Activated T-cell treated with anti-CD3 and anti-CD28 coated beads, Interleukin-2, amount 50 U/mL, for 1 hour (primary cell): ENCODE results near the gene ITGA8.
"Not testable (repeated sequence)": the region's sequence is repeated elsewhere in the genome, so short reads cannot be mapped to it uniquely, and the experiment has no call there.

ENCODE experiments used
- DNase-seq: peaks from one replicate; pipeline ENCODE4 v3.0.0-alpha.2; 2020

The ITGA8 gene

GRCh38 chr10:15719899-15720634 is at the start of gene ITGA8:
ITGA8 (minus strand) TSS chr10:15719922; CDS start chr10:15719771, 151 bp downstream.
- DNase-seq: no peak

- DNase-seq: no peak
Observed at GRCh38 chr10:15764892-15765454, 45.3 kb upstream of the ITGA8 start.

- DNase-seq: no peak
Observed at GRCh38 chr10:15763006-15763405, 43.3 kb upstream of the ITGA8 start.

GRCh38 chr10:15762239-15762638 is 42.5 kb upstream of the ITGA8 start:
- not testable (repeated sequence) for DNase-seq

DNA sequence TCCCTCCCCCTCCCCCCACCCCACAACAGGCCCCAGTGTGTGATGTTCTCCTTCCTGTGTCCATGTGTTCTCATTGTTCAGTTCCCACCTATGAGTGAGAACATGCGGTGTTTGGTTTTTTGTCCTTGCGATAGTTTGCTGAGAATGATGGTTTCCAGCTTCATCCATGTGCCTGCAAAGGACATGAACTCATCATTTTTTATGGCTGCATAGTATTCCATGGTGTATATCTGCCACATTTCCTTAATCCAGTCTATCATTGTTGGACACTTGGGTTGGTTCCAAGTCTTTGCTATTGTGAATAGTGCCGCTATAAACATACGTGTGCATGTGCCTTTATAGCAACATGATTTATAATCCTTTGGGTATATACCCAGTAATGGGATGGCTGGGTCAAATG is 41.5 kb upstream of the ITGA8 start:
- not testable (repeated sequence) for DNase-seq

DNA sequence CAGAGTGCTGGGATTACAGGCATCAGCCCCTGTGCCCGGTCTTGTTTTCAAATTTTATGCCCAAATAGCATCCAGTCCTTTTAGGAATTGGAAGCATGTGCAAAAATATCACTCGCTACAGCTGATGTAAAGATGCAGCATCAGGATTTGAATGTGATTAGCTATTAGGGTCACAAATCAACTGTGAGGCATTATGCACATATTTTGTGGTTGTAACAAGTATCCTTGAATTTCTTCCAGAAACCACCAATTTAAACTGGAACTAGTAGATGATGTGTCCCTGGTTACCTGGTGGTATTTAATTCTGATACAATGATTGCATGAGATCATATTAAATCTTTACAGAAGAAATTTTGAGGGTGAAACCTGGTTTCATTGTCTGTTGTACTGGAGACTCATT is 41.0 kb upstream of the ITGA8 start:
- no peak for DNase-seq

DNA sequence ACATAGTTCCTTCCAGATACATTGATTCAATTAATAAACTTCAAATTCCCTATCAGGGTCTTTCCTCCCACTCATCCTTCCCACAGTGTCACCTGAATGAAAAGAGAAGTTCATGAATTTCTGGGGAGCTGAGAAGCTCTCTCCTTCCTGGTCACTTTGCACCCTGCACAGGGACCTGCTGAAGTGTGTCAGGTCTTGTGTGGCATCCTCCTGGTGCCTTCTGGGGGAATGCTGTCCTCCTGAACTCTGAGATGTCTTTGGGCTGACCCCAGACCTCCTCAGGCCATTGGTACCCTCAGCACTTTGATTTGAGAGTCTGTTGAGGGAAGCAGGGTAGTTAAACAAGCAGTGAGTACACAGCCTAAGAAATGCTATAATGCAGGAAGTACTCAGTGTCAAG is 39.5 kb upstream of the ITGA8 start:
- no peak for DNase-seq

DNA sequence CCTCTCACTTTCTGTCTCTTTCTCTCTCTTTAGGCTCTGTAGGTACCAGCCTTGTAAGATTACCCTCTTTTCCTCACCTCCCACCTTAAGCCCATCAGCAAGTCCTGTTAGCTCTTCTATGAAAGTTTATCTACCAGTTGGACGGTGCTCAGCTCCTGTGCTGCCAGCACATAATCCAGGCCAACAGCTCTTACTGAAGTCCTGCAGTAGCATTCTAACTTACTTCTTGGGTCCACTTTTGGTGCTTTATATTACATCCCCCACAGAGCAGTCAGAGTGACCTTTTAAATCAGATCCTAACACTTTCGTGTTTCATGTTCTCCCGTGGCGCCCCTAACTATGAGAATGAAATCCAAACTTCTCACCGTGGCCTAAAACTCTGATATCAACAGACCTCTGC is 38.9 kb upstream of the ITGA8 start:
- DNase-seq: no peak

DNA sequence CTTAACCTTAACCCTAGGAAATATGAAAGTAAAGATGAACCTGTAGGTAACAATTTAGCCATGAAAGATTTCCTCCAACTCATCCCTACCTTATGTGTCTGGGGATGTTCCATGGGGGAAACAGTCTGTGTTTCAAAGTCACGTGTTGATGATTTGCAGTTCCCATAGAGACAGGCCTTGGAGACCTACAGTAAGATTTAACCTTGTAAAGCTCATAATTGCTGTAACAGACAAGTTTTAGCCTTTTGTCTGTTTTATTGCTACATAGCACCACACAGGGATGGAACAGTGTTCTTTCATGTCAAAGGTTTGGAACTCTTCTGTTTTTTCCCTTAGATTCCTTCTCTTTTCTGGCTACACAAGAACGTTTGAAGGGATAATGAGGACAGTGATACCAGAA is 35.2 kb upstream of the ITGA8 start:
- no peak for DNase-seq

DNA sequence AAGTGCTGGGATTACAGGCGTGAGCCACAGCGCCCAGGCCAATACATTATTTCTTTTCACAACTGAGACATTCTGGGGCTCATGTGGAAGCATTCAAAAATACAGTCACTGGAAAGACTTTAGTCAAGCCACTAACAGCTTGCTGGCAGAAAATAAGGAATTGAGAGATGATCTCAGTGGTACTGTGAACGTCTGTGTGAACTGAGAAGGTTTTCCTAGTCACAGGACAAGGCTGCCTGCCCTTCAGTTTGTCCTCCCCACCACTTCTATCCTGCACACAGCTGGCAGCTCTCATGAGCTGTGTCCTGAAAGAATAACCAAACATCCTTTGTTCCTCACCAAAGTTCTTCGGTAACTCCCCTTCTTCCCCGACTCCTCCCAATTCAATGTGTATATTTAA is 31.3 kb upstream of the ITGA8 start:
- DNase-seq: no peak

DNA sequence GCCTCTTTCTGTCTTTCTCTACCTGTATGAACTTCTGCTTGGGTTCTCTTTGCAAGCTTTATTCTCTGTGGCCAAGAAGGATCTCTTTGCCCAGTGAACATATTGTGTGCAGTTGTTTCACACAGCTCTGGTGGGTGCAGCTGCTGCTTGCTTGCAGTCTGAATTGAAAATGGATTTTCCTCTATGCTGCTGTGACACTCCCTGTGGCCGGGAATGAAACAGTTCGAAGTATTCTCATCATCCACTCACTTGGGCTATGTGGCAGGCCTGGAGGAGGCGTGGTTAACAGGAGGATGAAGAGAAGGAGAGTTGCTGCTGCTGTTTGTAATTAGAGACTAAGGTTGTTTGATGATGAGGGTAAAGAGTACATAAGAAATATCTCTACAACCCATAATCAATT is 28.4 kb upstream of the ITGA8 start:
- no peak for DNase-seq

- no peak for DNase-seq
Observed at GRCh38 chr10:15747632-15748031, 27.9 kb upstream of the ITGA8 start.

DNA sequence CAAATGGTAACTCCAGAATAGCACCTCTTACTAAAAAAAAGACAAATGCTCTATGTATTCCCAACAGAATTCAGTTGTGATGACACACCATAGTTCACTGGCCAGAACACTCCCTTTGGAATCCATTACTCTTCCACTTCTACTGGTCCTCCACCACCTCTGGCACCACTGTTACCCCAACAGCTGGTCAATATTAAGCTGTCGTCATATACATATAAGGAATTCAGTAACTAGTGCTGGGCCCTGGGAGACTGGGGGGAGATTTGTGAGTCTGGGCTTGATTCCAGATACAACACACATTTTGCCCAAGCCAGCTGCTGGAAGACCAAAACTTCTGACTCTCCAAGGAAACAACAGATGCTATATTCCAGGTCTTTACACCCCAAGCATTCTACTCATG is 26.0 kb upstream of the ITGA8 start:
- no peak for DNase-seq

- DNase-seq: no peak
Observed at GRCh38 chr10:15744217-15744865, 24.6 kb upstream of the ITGA8 start.

DNA sequence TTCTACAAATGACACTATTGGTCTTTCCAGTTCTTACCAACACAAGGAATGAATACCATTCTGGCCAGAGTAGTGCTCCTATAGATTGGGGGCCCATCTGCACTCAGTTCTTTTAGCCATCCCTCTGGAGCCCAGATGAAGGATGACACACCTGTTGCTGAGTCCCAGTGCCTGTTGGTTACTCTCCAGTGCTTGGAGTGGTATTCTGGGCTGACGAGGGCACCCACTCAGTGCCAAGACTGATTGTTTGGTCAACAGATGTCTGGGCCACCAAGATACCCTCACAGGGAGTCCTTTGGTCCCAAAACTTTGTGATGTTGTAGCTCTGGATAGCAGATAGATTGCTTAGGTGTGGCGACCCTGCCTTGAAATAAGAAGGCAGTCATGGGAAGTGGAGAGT is 23.7 kb upstream of the ITGA8 start:
- no peak for DNase-seq

GRCh38 chr10:15742836-15743235 is 23.1 kb upstream of the ITGA8 start:
- DNase-seq: no peak

GRCh38 chr10:15742102-15742501 is 22.4 kb upstream of the ITGA8 start:
- no peak for DNase-seq

DNA sequence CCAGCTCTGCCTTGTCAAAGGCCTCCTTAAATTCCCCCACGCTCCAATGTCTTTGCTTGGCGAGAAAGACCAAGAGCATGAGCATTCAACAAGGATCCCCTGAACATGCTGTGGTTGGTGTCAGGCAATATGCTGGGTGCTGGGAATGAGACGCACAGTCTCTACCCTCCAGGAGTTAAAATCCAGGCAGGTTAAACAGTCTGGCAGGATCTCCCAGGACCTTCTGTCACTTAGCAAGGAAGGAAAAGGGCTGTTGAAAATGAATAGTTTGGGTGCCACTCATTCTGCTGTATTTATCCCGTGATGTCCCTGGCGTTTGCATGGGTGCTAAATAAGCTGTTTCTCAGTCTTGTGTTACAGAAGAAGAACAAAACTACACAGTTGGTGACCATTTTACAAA is 21.9 kb upstream of the ITGA8 start:
- no peak for DNase-seq

- DNase-seq: no peak
Observed at GRCh38 chr10:15740261-15740660, 20.5 kb upstream of the ITGA8 start.

- DNase-seq: no peak
Observed at GRCh38 chr10:15739254-15739970, 19.7 kb upstream of the ITGA8 start.

GRCh38 chr10:15738270-15738925 is 18.7 kb upstream of the ITGA8 start:
- DNase-seq: no peak

DNA sequence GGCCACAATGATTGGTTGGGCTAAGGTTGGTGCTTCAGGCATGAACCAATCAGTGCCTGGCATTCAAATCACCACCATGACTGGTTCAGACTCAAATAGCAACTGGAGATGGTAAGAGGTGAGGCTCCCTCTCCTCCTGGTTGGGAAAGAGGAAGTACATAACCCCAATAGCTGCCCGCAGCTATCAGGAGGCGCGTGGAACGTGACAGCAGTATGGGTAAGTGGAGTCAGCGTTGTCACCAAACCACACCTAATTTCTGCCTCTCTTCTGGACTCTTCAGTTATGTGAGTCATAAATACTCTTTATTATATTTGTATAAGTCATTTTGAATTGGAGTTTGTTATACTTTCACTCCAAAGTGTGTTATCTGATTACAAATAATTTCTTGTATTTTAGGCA is 17.9 kb upstream of the ITGA8 start:
- DNase-seq: no peak

DNA sequence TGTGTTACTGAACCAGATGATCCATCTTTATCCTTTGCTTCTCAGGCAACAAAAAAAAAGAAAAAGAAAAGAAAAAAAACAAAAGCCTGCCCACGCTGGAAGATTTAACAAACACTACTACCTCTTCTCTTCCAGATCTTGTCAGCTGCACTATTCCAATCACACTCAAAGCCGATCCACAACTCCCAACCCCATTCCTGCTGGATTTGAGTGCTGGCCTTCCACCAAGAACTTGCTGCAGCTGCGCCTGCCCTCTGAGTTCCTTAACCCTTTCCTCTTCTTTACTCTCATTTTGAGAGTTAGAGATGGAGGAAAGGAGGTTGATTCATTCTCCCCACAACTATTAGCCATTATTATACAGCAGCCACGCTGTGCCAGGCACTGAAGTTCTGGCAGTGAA is 16.0 kb upstream of the ITGA8 start:
- no peak for DNase-seq
